HG02973 (cell line): ENCODE results near the gene EIF2B1.
"Not testable (repeated sequence)": the region's sequence is repeated elsewhere in the genome, so short reads cannot be mapped to it uniquely, and the experiment has no call there.

ENCODE experiments used
- ATAC-seq: cut with Tn5 transposase; IDR thresholded peaks from one replicate; pipeline ENCODE4 v1.9.1; 2021; ENCODE audit warnings: moderate library complexity; ENCODE audit not compliant: unreplicated experiment

EIF2B1 gene

GRCh38 chr12:123621101-123621500 lies 12.4 kb downstream of the EIF2B1 start:
- ATAC-seq = no peak

GRCh38 chr12:123617580-123617979 lies 15.9 kb downstream of the EIF2B1 start:
- no peak for ATAC-seq

- no peak for ATAC-seq
Measured at GRCh38 chr12:123617144-123617543, 16.3 kb downstream of the EIF2B1 start.

- ATAC-seq = no peak
Measured at GRCh38 chr12:123614531-123614930, 19.0 kb downstream of the EIF2B1 start.

GRCh38 chr12:123614110-123614509 lies 19.4 kb downstream of the EIF2B1 start:
- ATAC-seq = no peak

- ATAC-seq = no peak
Measured at GRCh38 chr12:123608182-123608581, 25.3 kb downstream of the EIF2B1 start.

- no peak for ATAC-seq
Measured at GRCh38 chr12:123607756-123608155, 25.7 kb downstream of the EIF2B1 start.

- not testable (repeated sequence) for ATAC-seq
Measured at GRCh38 chr12:123603495-123603894, 30.0 kb downstream of the EIF2B1 start.

GRCh38 chr12:123602651-123603195 lies 30.8 kb downstream of the EIF2B1 start:
- ATAC-seq = no peak

- ATAC-seq = peak; percentile 80
Measured at GRCh38 chr12:123601602-123602489, 31.6 kb downstream of the EIF2B1 start, which contains the start of gene DDX55. Gene DDX55, plus strand, starts transcription at chr12:123602099. Its CDS starts 50 bp downstream, at chr12:123602149.

- ATAC-seq = no peak
Measured at GRCh38 chr12:123599721-123600120, 33.8 kb downstream of the EIF2B1 start.

GRCh38 chr12:123599310-123599709 lies 34.2 kb downstream of the EIF2B1 start:
- no peak for ATAC-seq

- no peak for ATAC-seq
Measured at GRCh38 chr12:123598522-123598921, 35.0 kb downstream of the EIF2B1 start.

GRCh38 chr12:123597100-123597499 lies 36.4 kb downstream of the EIF2B1 start:
- no peak for ATAC-seq

- ATAC-seq = no peak
Measured at GRCh38 chr12:123595729-123596128, 37.8 kb downstream of the EIF2B1 start.

- ATAC-seq = no peak
Measured at GRCh38 chr12:123591702-123592481, 41.6 kb downstream of the EIF2B1 start.

GRCh38 chr12:123580772-123581171 lies 52.7 kb downstream of the EIF2B1 start:
- no peak for ATAC-seq

GRCh38 chr12:123578829-123579228 lies 54.7 kb downstream of the EIF2B1 start:
- not testable (repeated sequence) for ATAC-seq

- no peak for ATAC-seq
Measured at GRCh38 chr12:123578243-123578642, 55.2 kb downstream of the EIF2B1 start.

- no peak for ATAC-seq
Measured at GRCh38 chr12:123576611-123577010, 56.9 kb downstream of the EIF2B1 start.

GRCh38 chr12:123573870-123574269 lies 59.6 kb downstream of the EIF2B1 start:
- ATAC-seq = no peak
